CD4-positive, alpha-beta T cell treated with Interleukin-17A for 1 hour (primary cell): ENCODE data around the gene DOCK2.
"Not testable (repeated sequence)": the region's sequence is repeated elsewhere in the genome, so short reads cannot be mapped to it uniquely, and the experiment has no call there.

Experiments used
- DNase-seq: peaks from one replicate; pipeline ENCODE4 v3.0.0-alpha.2; 2020

DOCK2 gene

GRCh38 chr5:170071748-170072147 lies 434.7 kb downstream of the DOCK2 start:
- DNase-seq: no peak

- no peak for DNase-seq
These were observed 438.6 kb downstream of the DOCK2 start for GRCh38 chr5:170075696-170076095.

- DNase-seq: no peak
These were observed 439.1 kb downstream of the DOCK2 start for GRCh38 chr5:170076211-170076610.

GRCh38 chr5:170076739-170077138 lies 439.7 kb downstream of the DOCK2 start:
- no peak for DNase-seq

GRCh38 chr5:170077526-170077925 lies 440.5 kb downstream of the DOCK2 start:
- DNase-seq: no peak

- DNase-seq: no peak
These were observed 441.4 kb downstream of the DOCK2 start for GRCh38 chr5:170078458-170078857.

GRCh38 chr5:170078931-170079330 lies 441.9 kb downstream of the DOCK2 start:
- no peak for DNase-seq

- DNase-seq: no peak
These were observed 443.1 kb downstream of the DOCK2 start for GRCh38 chr5:170080217-170080616.

- no peak for DNase-seq
These were observed 443.8 kb downstream of the DOCK2 start for GRCh38 chr5:170080786-170081445.

- DNase-seq: no peak
These were observed 444.5 kb downstream of the DOCK2 start for GRCh38 chr5:170081616-170082015.

- DNase-seq: no peak
These were observed 445.6 kb downstream of the DOCK2 start for GRCh38 chr5:170082701-170083100.

- no peak for DNase-seq
These were observed 450.2 kb downstream of the DOCK2 start for GRCh38 chr5:170087168-170087817.

- no peak for DNase-seq
These were observed 455.5 kb downstream of the DOCK2 start for GRCh38 chr5:170092455-170093101.

- DNase-seq: not testable (repeated sequence)
These were observed 457.3 kb downstream of the DOCK2 start for GRCh38 chr5:170094329-170094728.

- no peak for DNase-seq
These were observed 458.6 kb downstream of the DOCK2 start for GRCh38 chr5:170095646-170096045.

GRCh38 chr5:170097934-170098333 lies 460.9 kb downstream of the DOCK2 start:
- DNase-seq: no peak

- DNase-seq: peak; percentile 66
These were observed 463.2 kb downstream of the DOCK2 start for GRCh38 chr5:170100066-170100943.

GRCh38 chr5:170103447-170103846 lies 466.4 kb downstream of the DOCK2 start:
- no peak for DNase-seq

GRCh38 chr5:170104299-170104698 lies 467.2 kb downstream of the DOCK2 start:
- no peak for DNase-seq

- DNase-seq: no peak
These were observed 467.6 kb downstream of the DOCK2 start for GRCh38 chr5:170104710-170105109.

GRCh38 chr5:170105642-170106611 lies 468.9 kb downstream of the DOCK2 start, which contains the start of gene FOXI1:
Gene FOXI1 (plus strand): TSS chr5:170105897. CDS start chr5:170105958, 61 bp downstream.
- DNase-seq: no peak

- DNase-seq: no peak
These were observed 470.6 kb downstream of the DOCK2 start for GRCh38 chr5:170107674-170108073.
